ENCODE data around the gene PRRG3. TPM values are rescaled to one million over a fixed set of nuclear protein-coding genes. Genes with fewer than 3 reads are reported as not detected.

The PRRG3 gene
- total RNA-seq, result not detected in 2 replicates

DNA sequence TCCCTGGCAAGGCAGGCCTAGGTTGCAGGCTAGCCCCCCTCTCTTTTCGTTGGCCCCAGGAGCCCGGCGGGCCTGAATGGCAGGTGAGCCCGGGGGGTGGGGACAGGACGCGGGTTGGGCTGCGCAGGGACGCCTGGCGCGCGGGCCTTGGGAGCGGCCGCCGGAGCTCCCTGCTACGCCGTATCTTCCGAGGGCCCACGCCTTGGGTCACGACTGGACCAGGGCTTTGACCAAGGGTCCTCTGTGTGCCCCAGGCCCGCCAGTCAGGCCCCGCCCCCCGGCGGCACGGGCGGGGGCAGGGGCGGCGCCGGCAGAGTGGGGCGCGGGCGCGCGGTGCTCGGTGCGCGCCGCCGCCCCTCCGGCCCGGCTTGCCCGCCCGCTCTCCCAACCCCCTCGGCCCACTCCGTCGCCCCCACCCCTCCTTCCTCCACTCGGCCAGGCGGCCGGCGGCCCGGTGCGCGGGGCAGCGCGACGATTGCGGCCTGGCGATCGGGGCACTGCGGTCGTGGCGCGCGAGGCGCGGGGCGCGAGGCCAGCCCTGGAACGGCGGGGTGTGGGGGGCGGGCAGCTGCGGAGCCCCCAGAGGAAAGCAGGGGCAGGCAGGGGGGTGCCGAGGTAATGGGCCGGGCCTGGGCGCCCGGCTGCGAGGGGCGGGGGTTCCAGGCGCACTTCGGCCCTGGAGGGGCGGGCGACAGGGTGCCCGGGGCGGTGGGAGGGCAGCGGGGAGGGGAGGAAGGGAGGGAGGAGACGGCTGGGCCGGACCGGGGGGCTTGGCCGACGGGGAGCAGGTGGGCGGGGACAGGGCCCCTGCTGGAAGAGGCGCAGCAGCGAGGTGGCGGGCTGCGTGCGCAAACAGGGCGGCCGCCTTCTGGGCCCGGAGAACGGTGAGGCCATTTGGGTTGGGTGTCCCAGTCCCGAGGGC, at the start of gene PRRG3:
PRRG3 (plus strand) TSS at position 798 of the 922 bp plus-strand sequence. CDS start 3,357 bp downstream, outside the sequence.

DNA sequence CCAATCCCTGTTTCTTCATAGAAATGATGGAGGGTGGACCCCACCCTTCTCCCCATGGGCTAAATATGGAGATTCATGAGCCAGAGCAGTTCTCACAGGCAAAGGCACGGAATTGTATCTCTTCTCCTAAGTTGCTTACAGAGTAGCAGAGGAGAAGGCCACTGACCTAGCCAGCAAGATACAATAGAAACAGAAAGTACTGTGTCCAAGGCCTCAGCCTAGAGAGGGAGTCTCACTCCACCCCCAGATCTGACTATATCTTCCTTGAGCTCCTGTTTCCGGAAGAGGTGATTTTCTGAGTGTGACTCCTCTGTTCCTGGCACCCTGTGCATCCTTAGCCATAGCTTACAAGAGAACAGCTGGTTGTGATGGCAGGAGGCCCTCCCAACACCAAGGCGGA, 20.5 kb downstream of the PRRG3 start, which contains the start of gene FATE1:
FATE1 (plus strand) TSS at position 284 of the 400 bp plus-strand sequence; CDS start at position 369, 85 bp downstream.

DNA sequence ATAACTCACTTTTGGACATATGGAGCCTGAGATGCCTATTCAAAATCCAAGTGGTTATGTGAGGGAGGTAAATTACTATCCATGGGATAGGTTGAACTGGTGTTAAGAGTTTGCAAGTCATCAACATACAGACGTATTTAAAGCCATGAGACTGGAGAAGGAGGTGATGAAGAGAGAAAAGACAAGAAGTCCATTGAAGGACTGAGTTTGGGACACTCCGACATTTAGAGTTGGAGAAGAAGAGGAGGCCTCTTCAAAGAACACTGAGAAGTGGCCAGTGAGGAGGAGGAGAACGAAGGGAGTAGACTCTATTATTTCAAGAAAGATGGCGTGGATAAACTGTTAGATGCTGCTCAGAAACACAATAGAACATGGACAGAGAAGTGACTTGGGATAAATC, 39.2 kb downstream of the PRRG3 start, which contains the start of gene CNGA2:
CNGA2 (plus strand) TSS at position 301 of the 400 bp plus-strand sequence. CDS start 3,738 bp downstream, outside the sequence.

Other genes starting within 250 kb of the PRRG3 start
- gene PASD1, start 131.8 kb upstream of the PRRG3 start, total RNA-seq, result not detected in 2 replicates
- not detected in 2 replicates for gene FATE1, start 20.6 kb downstream of the PRRG3 start, total RNA-seq
- not detected in 2 replicates for gene CNGA2, start 39.3 kb downstream of the PRRG3 start, total RNA-seq
- gene MAGEA4, start 217.4 kb downstream of the PRRG3 start, total RNA-seq, result not detected in 2 replicates

Measured in dermis lymphatic vessel endothelial cell (primary cell).